HEK293T (cell line): ENCODE measurements around the gene LAMP1.
"Not testable (repeated sequence)": the region's sequence is repeated elsewhere in the genome, so short reads cannot be mapped to it uniquely, and the experiment has no call there.

ENCODE experiments used
- CTCF ChIA-PET: fragments of 350-600 bp; formaldehyde crosslinking; extraction: SDS; loops from one replicate; lab custom pipeline; 2021; ENCODE audit warnings: antibody characterized with exemption, inconsistent platforms; lab: Yijun Ruan, JAX
- POLR2A ChIA-PET: fragments of 350-600 bp; formaldehyde crosslinking; extraction: SDS; loops from one replicate; lab custom pipeline; 2020; ENCODE audit warnings: antibody characterized with exemption, inconsistent platforms; lab: Yijun Ruan, JAX
- DNase-seq: peaks from one replicate; pipeline ENCODE4 v3.0.0; 2012; ENCODE audit warnings: mixed read lengths; ENCODE audit errors: extremely low spot score
- ARNT ChIP-seq: fragments of 450-650 bp; IDR thresholded peaks from 2 replicates; pipeline ENCODE4 v1.6.1; 2017; ENCODE audit warnings: mild to moderate bottlenecking
- BHLHE40 ChIP-seq: fragments of 450-650 bp; IDR thresholded peaks from 2 replicates; pipeline ENCODE4 v1.6.1; 2016; ENCODE audit warnings: mild to moderate bottlenecking, moderate library complexity, borderline replicate concordance
- CTBP1 ChIP-seq: fragments of 450-650 bp; IDR thresholded peaks from 2 replicates; pipeline ENCODE4 v1.6.1; 2016; ENCODE audit warnings: borderline replicate concordance
- ELF4 ChIP-seq: fragments of 450-650 bp; IDR thresholded peaks from 2 replicates; pipeline ENCODE4 v1.6.1; 2017; ENCODE audit warnings: antibody characterized with exemption
- FOXA1 ChIP-seq: fragments of 450-650 bp; IDR thresholded peaks from 2 replicates; pipeline ENCODE4 v1.6.1; 2016; ENCODE audit warnings: mild to moderate bottlenecking
- FOXK2 ChIP-seq: fragments of 450-650 bp; IDR thresholded peaks from 2 replicates; pipeline ENCODE4 v1.6.1; 2016; ENCODE audit warnings: mild to moderate bottlenecking
- FOXM1 ChIP-seq: fragments of 450-650 bp; IDR thresholded peaks from 2 replicates; pipeline ENCODE4 v1.6.1; 2017; ENCODE audit warnings: mild to moderate bottlenecking, borderline replicate concordance
- HDGF ChIP-seq: fragments of 450-650 bp; IDR thresholded peaks from 2 replicates; pipeline ENCODE4 v1.6.1; 2017; ENCODE audit warnings: antibody characterized with exemption, borderline replicate concordance
- L3MBTL2 ChIP-seq: fragments of 450-650 bp; conservative IDR thresholded peaks from 2 replicates; pipeline ENCODE4 v1.6.1; 2016; ENCODE audit warnings: mild to moderate bottlenecking
- LEF1 ChIP-seq: fragments of 450-650 bp; IDR thresholded peaks from 2 replicates; pipeline ENCODE4 v1.6.1; 2017; ENCODE audit warnings: mild to moderate bottlenecking, borderline replicate concordance
- NFRKB ChIP-seq: fragments of 450-650 bp; IDR thresholded peaks from 2 replicates; pipeline ENCODE4 v1.6.1; 2016; ENCODE audit warnings: mild to moderate bottlenecking, moderate library complexity
- PKNOX1 ChIP-seq: fragments of 450-650 bp; IDR thresholded peaks from 2 replicates; pipeline ENCODE4 v1.6.1; 2016
- SP1 ChIP-seq: fragments of 450-650 bp; IDR thresholded peaks from 2 replicates; pipeline ENCODE4 v1.6.1; 2017
- SUZ12 ChIP-seq: fragments of 450-650 bp; IDR thresholded peaks from 2 replicates; pipeline ENCODE4 v1.6.1; 2016; ENCODE audit warnings: mild to moderate bottlenecking
- TARDBP ChIP-seq: fragments of 450-650 bp; IDR thresholded peaks from 2 replicates; pipeline ENCODE4 v1.6.1; 2016
- ZNF384 ChIP-seq: fragments of 450-650 bp; IDR thresholded peaks from 2 replicates; pipeline ENCODE4 v1.6.1; 2016

The LAMP1 gene

DNA sequence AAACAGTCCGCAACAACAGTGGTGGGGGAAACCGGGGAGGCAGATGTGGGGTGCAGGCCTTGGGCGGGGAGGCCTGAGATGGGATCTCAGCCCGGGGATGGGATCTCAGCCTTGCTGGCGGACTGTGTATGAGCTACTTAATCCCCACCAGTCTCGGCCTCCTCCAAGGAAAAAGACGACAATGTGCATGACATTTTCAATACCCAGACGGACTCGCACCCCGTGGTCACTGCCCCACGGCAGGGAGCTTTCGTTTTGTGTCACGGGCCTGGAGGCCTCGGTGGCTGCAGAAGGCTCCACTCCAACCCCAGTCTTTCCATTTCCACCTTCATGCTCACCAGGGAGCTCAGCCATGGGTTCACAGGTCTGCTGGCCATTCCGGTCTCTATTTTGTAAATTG, 41.4 kb downstream of the LAMP1 start:
- CTCF ChIA-PET, result no interaction called here
- TF ChIP-seq TARDBP (no peak), FOXM1 (no peak), HDGF (no peak), SP1 (no peak), NFRKB (no peak), FOXA1 (no peak), SUZ12 (no peak), L3MBTL2 (no peak), BHLHE40 (no peak), ELF4 (no peak), ZNF384 (no peak), ARNT (no peak), PKNOX1 (no peak), FOXK2 (no peak), CTBP1 (no peak), LEF1 (no peak)
- POLR2A ChIA-PET, result no interaction called here
- no peak for DNase-seq

- DNase-seq, result no peak
- ChIA-PET CTCF (no interaction called here), POLR2A (no interaction called here)
- no peak for TF ChIP-seq PKNOX1
- TF ChIP-seq ELF4, result no peak
- no peak for TF ChIP-seq TARDBP
- no peak for TF ChIP-seq HDGF
These were observed 46.0 kb downstream of the LAMP1 start for GRCh38 chr13:113342820-113343691.

DNA sequence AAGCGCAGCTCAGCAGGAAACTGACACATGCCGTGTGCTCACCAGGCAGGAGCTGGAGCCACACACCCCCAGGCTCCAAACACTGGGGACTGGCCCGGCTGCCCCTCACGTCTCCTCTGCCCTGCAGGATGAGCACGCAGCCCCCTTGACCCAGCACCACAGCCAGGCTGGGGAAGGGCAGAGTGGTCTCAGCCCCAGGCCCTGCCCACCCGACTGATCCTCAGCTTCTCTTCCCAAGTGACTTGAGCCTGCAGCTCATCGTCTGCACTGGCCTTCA, 46.6 kb downstream of the LAMP1 start:
- ChIA-PET POLR2A (no interaction called here), CTCF (no interaction called here)
- DNase-seq, result no peak
- TF ChIP-seq TARDBP (no peak), FOXA1 (no peak), L3MBTL2 (no peak), LEF1 (no peak), FOXM1 (no peak), FOXK2 (no peak), SP1 (no peak), PKNOX1 (no peak)

- ChIA-PET CTCF (no interaction called here), POLR2A (no interaction called here)
- TF ChIP-seq NFRKB (no peak), ELF4 (no peak), SUZ12 (no peak), FOXK2 (no peak), FOXM1 (no peak), CTBP1 (no peak), ARNT (no peak), FOXA1 (no peak), BHLHE40 (no peak), HDGF (no peak), SP1 (no peak), LEF1 (no peak), PKNOX1 (no peak), TARDBP (no peak)
- no peak for DNase-seq
These were observed 48.4 kb downstream of the LAMP1 start for GRCh38 chr13:113345486-113345885.

DNA sequence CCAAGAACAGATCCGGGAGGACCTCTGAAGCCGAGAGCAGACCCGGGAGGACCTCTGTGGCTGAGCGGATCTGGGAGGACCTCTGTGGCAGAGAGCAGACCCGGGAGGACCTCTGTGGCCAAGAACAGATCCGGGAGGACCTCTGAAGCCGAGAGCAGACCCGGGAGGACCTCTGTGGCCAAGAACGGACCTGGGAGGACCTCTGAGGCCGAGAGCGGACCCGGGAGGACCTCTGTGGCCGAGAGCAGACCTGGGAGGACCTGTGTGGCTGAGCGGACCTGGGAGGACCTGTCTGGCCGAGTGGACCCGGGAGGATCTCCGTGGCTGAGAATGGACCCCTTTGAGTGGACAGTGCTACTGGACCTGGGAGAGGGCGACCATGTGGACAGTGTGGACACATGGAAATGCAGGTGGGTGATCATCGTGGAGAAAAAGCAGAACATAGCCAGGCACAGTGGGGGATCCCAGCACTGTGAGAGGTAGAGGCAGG, 50.7 kb downstream of the LAMP1 start:
- POLR2A ChIA-PET, CTCF ChIA-PET: not testable (repeated sequence)

DNA sequence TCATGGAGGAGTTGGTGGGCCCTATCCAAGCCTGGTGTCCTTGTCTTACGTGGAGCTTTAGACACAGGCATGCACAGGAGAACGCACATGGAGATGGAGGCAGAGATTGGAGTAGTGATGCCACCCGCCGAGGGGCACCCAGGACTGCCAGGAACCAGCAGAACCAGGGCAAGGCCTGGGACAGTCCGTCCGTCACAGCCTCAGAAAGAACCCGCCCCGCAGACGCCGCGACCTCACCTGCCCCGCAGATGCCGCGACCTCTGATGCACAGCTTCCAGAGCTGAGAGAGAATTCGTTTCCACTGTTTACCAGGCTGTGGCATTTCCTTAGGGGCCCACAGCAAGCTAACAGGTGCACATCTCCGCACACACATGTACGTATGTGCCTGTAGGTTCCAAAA, 51.6 kb downstream of the LAMP1 start:
- DNase-seq, result no peak
- CTCF ChIA-PET, result no interaction called here
- POLR2A ChIA-PET, result interaction anchor here (0.9 kb wide), 1 partner anchor 15 kb away, joined by 3 read pairs; the partner anchor contains the start of gene GRTP1
- TF ChIP-seq ELF4 (no peak), NFRKB (no peak), HDGF (no peak), LEF1 (no peak), ARNT (no peak), BHLHE40 (no peak), ZNF384 (no peak), FOXM1 (no peak), FOXK2 (no peak), TARDBP (no peak), SP1 (no peak), FOXA1 (no peak), SUZ12 (no peak), L3MBTL2 (no peak)

More for the DNA sequence above, 50.7 kb downstream of the LAMP1 start:
- DNase-seq, result not testable (repeated sequence)
